ENCODE results near the gene CYLD.

- no peak for TF ChIP-seq CTCF (IDR thresholded peaks at IDR 0.05)
- no peak for TF ChIP-seq EZH2 (IDR thresholded peaks at IDR 0.05; ENCODE audit: borderline replicate concordance, insufficient read depth, low read depth, low read length, poor library complexity, severe bottlenecking)
Observed at GRCh38 chr16:50802000-50802399, 60.1 kb downstream of the CYLD start.
